ENCODE data around the gene VPS72. TPM values are rescaled to one million over a fixed set of nuclear protein-coding genes. Genes with fewer than 3 reads are reported as not detected.

The VPS72 gene
- total RNA-seq, 1 experiment from 2014 or later = 103 TPM

GRCh38 chr1:151131701-151132334 is 58.2 kb downstream of the VPS72 start:
- POLR2A ChIA-PET = interaction anchor here (0.7 to 1.4 kb wide), 10 partner anchors 11 to 84 kb away, joined by 3 to 11 read pairs (median 4); partner anchors contain the start of genes C1orf56, LYSMD1, TNFAIP8L2 and VPS72

GRCh38 chr1:151130987-151131586 is 58.9 kb downstream of the VPS72 start:
- Mint-ChIP-seq H3K27ac (peak overlapping the region; percentile 83), H3K27me3 (ENCODE audit: low read depth) (peaks cover 43% of the 10 kb centered on the region), H3K4me3 (peak overlapping the region; percentile 72), H3K9me3 (no peaks in the 10 kb centered on the region), H3K4me1 (peaks cover 15% of the 10 kb centered on the region), H3K36me3 (peaks cover 6% of the 10 kb centered on the region; the same call in 1 of the 2 replicates)
- ChIA-PET POLR2A (interaction anchor here (0.7 to 1.4 kb wide), 11 partner anchors 11 to 241 kb away, joined by 3 to 11 read pairs (median 4); partner anchors contain the start of genes C1orf56, LYSMD1, SELENBP1 and TNFAIP8L2), CTCF (interaction anchor here (0.5 to 2.2 kb wide), 15 partner anchors 12 to 150 kb away, joined by 3 to 50 read pairs (median 5); partner anchors contain the start of genes C1orf56, CDC42SE1, GABPB2 and LYSMD1)
- ATAC-seq = peak; percentile 93
- DNase-seq (ENCODE audit: low spot score) = peak; percentile 96
- TF ChIP-seq ZNF219 (CRISPR knock-in tag; IDR thresholded peaks at IDR 0.05; ENCODE audit: borderline replicate concordance) (no peak), TEAD1 (CRISPR knock-in tag; IDR thresholded peaks at IDR 0.05) (peak; percentile 44; the same call in 1 of the 2 replicates), STAT6 (CRISPR knock-in tag; conservative IDR thresholded peaks at IDR 0.05; ENCODE audit: low read depth) (no peak), SP1 (CRISPR knock-in tag; conservative IDR thresholded peaks at IDR 0.05) (peak; percentile 55; the same call in 1 of the 2 replicates), MAX (CRISPR knock-in tag; IDR thresholded peaks at IDR 0.05) (peak; percentile 84), AR (CRISPR knock-in tag; IDR thresholded peaks at IDR 0.05) (no peak)

More at GRCh38 chr1:151131701-151132334, 58.2 kb downstream of the VPS72 start:
- peaks cover 15% of the 10 kb centered on the region for H3K4me1 Mint-ChIP-seq
- DNase-seq (ENCODE audit: low spot score) (peak; percentile 56), ATAC-seq (peak; percentile 30)
- H3K27ac Mint-ChIP-seq = no peak overlapping the region; the same call in 1 of the 2 replicates
- TF ChIP-seq STAT6 (CRISPR knock-in tag; conservative IDR thresholded peaks at IDR 0.05; ENCODE audit: low read depth) (no peak), MAX (CRISPR knock-in tag; IDR thresholded peaks at IDR 0.05) (no peak), FOXK1 (CRISPR knock-in tag; IDR thresholded peaks at IDR 0.05) (no peak), ZNF121 (CRISPR knock-in tag; IDR thresholded peaks at IDR 0.05) (no peak)
- TF ChIP-seq, protein P1, sequence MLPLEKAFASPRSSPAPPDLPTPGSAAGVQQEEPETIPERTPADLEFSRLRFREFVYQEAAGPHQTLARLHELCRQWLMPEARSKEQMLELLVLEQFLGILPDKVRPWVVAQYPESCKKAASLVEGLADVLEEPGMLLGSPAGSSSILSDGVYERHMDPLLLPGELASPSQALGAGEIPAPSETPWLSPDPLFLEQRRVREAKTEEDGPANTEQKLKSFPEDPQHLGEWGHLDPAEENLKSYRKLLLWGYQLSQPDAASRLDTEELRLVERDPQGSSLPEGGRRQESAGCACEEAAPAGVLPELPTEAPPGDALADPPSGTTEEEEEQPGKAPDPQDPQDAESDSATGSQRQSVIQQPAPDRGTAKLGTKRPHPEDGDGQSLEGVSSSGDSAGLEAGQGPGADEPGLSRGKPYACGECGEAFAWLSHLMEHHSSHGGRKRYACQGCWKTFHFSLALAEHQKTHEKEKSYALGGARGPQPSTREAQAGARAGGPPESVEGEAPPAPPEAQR (CRISPR knock-in tag; IDR thresholded peaks at IDR 0.05) = no peak
- TF ChIP-seq, protein P2, sequence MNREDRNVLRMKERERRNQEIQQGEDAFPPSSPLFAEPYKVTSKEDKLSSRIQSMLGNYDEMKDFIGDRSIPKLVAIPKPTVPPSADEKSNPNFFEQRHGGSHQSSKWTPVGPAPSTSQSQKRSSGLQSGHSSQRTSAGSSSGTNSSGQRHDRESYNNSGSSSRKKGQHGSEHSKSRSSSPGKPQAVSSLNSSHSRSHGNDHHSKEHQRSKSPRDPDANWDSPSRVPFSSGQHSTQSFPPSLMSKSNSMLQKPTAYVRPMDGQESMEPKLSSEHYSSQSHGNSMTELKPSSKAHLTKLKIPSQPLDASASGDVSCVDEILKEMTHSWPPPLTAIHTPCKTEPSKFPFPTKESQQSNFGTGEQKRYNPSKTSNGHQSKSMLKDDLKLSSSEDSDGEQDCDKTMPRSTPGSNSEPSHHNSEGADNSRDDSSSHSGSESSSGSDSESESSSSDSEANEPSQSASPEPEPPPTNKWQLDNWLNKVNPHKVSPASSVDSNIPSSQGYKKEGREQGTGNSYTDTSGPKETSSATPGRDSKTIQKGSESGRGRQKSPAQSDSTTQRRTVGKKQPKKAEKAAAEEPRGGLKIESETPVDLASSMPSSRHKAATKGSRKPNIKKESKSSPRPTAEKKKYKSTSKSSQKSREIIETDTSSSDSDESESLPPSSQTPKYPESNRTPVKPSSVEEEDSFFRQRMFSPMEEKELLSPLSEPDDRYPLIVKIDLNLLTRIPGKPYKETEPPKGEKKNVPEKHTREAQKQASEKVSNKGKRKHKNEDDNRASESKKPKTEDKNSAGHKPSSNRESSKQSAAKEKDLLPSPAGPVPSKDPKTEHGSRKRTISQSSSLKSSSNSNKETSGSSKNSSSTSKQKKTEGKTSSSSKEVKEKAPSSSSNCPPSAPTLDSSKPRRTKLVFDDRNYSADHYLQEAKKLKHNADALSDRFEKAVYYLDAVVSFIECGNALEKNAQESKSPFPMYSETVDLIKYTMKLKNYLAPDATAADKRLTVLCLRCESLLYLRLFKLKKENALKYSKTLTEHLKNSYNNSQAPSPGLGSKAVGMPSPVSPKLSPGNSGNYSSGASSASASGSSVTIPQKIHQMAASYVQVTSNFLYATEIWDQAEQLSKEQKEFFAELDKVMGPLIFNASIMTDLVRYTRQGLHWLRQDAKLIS (CRISPR knock-in tag; IDR thresholded peaks at IDR 0.05; ENCODE audit: borderline replicate concordance) = no peak
- peaks cover 43% of the 10 kb centered on the region for H3K27me3 Mint-ChIP-seq (ENCODE audit: low read depth)
- CTCF ChIA-PET = interaction anchor here (0.5 to 2.2 kb wide), 14 partner anchors 12 to 125 kb away, joined by 3 to 50 read pairs (median 5); partner anchors contain the start of genes C1orf56, CDC42SE1, GABPB2 and LYSMD1
- H3K36me3 Mint-ChIP-seq = peaks cover 12% of the 10 kb centered on the region
- no peaks in the 10 kb centered on the region; the same call in 1 of the 2 replicates for H3K9me3 Mint-ChIP-seq
- H3K4me3 Mint-ChIP-seq = peak overlapping the region; percentile 72
